ENCODE measurements around the gene PRR18. TPM values are rescaled to one million over a fixed set of nuclear protein-coding genes. Genes with fewer than 3 reads are reported as not detected.

The PRR18 gene
- total and polyA plus RNA-seq, 2 of the 13 experiments (the other 11 are each of a cell fraction or from before 2014, with no cell fraction given): 0.04 TPM

DNA sequence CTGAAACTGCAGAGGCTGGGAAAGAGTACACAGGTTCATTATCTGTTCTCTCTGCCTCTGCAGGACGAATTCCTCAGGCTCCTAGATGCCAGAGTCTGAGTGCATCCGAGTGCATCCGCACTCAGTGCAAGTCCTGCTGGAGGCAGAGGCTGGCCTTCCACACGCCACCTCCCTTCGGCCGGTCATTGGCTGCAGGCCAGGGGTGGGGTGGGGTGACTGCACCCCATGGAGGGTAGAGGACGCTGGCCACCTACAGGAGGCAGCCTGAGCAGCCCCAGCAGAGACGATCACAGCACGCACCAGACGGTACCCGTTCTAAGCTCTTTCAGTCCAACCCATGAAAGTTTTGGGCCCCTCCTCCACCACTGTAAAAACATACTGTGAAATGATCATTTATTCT lies 22.4 kb upstream of the PRR18 start (continued):
- TF ChIP-seq, protein P1, sequence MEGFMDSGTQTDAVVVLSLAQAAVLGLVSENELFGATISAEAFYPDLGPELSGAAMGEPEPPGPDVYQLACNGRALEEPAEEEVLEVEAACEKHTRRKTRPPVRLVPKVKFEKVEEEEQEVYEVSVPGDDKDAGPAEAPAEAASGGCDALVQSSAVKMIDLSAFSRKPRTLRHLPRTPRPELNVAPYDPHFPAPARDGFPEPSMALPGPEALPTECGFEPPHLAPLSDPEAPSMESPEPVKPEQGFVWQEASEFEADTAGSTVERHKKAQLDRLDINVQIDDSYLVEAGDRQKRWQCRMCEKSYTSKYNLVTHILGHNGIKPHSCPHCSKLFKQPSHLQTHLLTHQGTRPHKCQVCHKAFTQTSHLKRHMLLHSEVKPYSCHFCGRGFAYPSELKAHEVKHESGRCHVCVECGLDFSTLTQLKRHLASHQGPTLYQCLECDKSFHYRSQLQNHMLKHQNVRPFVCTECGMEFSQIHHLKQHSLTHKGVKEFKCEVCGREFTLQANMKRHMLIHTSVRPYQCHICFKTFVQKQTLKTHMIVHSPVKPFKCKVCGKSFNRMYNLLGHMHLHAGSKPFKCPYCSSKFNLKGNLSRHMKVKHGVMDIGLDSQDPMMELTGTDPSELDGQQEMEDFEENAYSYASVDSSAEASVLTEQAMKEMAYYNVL (CRISPR knock-in tag; IDR thresholded peaks at IDR 0.05; ENCODE audit: borderline replicate concordance): no peak; the same call in 1 of the 2 replicates
- TF ChIP-seq FOXP1 (IDR thresholded peaks at IDR 0.05): no peak
- no peak for TF ChIP-seq FOXP1 (CRISPR knock-in tag; IDR thresholded peaks at IDR 0.05)
- TF ChIP-seq, protein P2, sequence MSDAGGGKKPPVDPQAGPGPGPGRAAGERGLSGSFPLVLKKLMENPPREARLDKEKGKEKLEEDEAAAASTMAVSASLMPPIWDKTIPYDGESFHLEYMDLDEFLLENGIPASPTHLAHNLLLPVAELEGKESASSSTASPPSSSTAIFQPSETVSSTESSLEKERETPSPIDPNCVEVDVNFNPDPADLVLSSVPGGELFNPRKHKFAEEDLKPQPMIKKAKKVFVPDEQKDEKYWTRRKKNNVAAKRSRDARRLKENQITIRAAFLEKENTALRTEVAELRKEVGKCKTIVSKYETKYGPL (CRISPR knock-in tag; IDR thresholded peaks at IDR 0.05): no peak
- no peak for TF ChIP-seq NFRKB (IDR thresholded peaks at IDR 0.05)
- TF ChIP-seq RNF2 (conservative IDR thresholded peaks at IDR 0.05; ENCODE audit: low read depth): no peak
- peak; percentile 58; the same call in 1 of the 2 replicates for TF ChIP-seq HMG20B (CRISPR knock-in tag; conservative IDR thresholded peaks at IDR 0.05)
- no peak for TF ChIP-seq ZSCAN29 (CRISPR knock-in tag; conservative IDR thresholded peaks at IDR 0.05)
- TF ChIP-seq ZMYM2 (CRISPR knock-in tag; IDR thresholded peaks at IDR 0.05): no peak
- no peak for TF ChIP-seq MBNL3 (CRISPR knock-in tag; conservative IDR thresholded peaks at IDR 0.05)
- no peak for TF ChIP-seq CAMTA2 (CRISPR knock-in tag; IDR thresholded peaks at IDR 0.05; ENCODE audit: borderline replicate concordance)
- TF ChIP-seq, protein P3, sequence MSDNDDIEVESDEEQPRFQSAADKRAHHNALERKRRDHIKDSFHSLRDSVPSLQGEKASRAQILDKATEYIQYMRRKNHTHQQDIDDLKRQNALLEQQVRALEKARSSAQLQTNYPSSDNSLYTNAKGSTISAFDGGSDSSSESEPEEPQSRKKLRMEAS (IDR thresholded peaks at IDR 0.05): peak; percentile 79
- TF ChIP-seq IRX3 (CRISPR knock-in tag; IDR thresholded peaks at IDR 0.05; ENCODE audit: borderline replicate concordance, low read depth): no peak
- no peak for TF ChIP-seq ZNF605 (CRISPR knock-in tag; IDR thresholded peaks at IDR 0.05)
- TF ChIP-seq IKZF1 (IDR thresholded peaks at IDR 0.05): no peak
- no peak for TF ChIP-seq CHCHD3 (CRISPR knock-in tag; IDR thresholded peaks at IDR 0.05)
- no peak for TF ChIP-seq REXO4 (CRISPR knock-in tag; IDR thresholded peaks at IDR 0.05; ENCODE audit: borderline replicate concordance)
- TF ChIP-seq ZNF530 (CRISPR knock-in tag; IDR thresholded peaks at IDR 0.05; ENCODE audit: low read depth): no peak
- TF ChIP-seq, protein P4, sequence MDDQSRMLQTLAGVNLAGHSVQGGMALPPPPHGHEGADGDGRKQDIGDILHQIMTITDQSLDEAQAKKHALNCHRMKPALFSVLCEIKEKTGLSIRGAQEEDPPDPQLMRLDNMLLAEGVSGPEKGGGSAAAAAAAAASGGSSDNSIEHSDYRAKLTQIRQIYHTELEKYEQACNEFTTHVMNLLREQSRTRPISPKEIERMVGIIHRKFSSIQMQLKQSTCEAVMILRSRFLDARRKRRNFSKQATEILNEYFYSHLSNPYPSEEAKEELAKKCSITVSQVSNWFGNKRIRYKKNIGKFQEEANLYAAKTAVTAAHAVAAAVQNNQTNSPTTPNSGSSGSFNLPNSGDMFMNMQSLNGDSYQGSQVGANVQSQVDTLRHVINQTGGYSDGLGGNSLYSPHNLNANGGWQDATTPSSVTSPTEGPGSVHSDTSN (CRISPR knock-in tag; IDR thresholded peaks at IDR 0.05; ENCODE audit: borderline replicate concordance): no peak
- TF ChIP-seq, protein P5, sequence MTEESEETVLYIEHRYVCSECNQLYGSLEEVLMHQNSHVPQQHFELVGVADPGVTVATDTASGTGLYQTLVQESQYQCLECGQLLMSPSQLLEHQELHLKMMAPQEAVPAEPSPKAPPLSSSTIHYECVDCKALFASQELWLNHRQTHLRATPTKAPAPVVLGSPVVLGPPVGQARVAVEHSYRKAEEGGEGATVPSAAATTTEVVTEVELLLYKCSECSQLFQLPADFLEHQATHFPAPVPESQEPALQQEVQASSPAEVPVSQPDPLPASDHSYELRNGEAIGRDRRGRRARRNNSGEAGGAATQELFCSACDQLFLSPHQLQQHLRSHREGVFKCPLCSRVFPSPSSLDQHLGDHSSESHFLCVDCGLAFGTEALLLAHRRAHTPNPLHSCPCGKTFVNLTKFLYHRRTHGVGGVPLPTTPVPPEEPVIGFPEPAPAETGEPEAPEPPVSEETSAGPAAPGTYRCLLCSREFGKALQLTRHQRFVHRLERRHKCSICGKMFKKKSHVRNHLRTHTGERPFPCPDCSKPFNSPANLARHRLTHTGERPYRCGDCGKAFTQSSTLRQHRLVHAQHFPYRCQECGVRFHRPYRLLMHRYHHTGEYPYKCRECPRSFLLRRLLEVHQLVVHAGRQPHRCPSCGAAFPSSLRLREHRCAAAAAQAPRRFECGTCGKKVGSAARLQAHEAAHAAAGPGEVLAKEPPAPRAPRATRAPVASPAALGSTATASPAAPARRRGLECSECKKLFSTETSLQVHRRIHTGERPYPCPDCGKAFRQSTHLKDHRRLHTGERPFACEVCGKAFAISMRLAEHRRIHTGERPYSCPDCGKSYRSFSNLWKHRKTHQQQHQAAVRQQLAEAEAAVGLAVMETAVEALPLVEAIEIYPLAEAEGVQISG (CRISPR knock-in tag; IDR thresholded peaks at IDR 0.05): peak; percentile 53; the same call in 1 of the 2 replicates
- TF ChIP-seq, protein P6, sequence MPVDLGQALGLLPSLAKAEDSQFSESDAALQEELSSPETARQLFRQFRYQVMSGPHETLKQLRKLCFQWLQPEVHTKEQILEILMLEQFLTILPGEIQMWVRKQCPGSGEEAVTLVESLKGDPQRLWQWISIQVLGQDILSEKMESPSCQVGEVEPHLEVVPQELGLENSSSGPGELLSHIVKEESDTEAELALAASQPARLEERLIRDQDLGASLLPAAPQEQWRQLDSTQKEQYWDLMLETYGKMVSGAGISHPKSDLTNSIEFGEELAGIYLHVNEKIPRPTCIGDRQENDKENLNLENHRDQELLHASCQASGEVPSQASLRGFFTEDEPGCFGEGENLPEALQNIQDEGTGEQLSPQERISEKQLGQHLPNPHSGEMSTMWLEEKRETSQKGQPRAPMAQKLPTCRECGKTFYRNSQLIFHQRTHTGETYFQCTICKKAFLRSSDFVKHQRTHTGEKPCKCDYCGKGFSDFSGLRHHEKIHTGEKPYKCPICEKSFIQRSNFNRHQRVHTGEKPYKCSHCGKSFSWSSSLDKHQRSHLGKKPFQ (CRISPR knock-in tag; IDR thresholded peaks at IDR 0.05; ENCODE audit: insufficient replicate concordance): no peak
- TF ChIP-seq DNMT3B (CRISPR knock-in tag; conservative IDR thresholded peaks at IDR 0.05): no peak
- no peak for TF ChIP-seq ZBTB42 (CRISPR knock-in tag; IDR thresholded peaks at IDR 0.05)
- no peak for TF ChIP-seq SCMH1 (CRISPR knock-in tag; IDR thresholded peaks at IDR 0.05; ENCODE audit: borderline replicate concordance)
- peak; percentile 77 for TF ChIP-seq NFYB (CRISPR knock-in tag; IDR thresholded peaks at IDR 0.05)

Data from HepG2 (cell line).